ENCODE data around the gene ALG5. TPM values are rescaled to one million over a fixed set of nuclear protein-coding genes. Genes with fewer than 3 reads are reported as not detected.
A peak's percentile ranks its signal among the peaks of the same experiment; 100 is the strongest.

Gene ALG5, protein sequence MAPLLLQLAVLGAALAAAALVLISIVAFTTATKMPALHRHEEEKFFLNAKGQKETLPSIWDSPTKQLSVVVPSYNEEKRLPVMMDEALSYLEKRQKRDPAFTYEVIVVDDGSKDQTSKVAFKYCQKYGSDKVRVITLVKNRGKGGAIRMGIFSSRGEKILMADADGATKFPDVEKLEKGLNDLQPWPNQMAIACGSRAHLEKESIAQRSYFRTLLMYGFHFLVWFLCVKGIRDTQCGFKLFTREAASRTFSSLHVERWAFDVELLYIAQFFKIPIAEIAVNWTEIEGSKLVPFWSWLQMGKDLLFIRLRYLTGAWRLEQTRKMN
- total RNA-seq (2021): 23.3 and 27.0 TPM in 2 replicates
- long read RNA-seq, transcript ALG5-201 (10 exons, 1,154 nt): major isoform, 117 of 138 reads
- long read RNA-seq, partial matches to known transcripts: 4 of 138 reads
- long read RNA-seq, other reads (novel, unspliced or antisense): 17 of 138 reads

DNA sequence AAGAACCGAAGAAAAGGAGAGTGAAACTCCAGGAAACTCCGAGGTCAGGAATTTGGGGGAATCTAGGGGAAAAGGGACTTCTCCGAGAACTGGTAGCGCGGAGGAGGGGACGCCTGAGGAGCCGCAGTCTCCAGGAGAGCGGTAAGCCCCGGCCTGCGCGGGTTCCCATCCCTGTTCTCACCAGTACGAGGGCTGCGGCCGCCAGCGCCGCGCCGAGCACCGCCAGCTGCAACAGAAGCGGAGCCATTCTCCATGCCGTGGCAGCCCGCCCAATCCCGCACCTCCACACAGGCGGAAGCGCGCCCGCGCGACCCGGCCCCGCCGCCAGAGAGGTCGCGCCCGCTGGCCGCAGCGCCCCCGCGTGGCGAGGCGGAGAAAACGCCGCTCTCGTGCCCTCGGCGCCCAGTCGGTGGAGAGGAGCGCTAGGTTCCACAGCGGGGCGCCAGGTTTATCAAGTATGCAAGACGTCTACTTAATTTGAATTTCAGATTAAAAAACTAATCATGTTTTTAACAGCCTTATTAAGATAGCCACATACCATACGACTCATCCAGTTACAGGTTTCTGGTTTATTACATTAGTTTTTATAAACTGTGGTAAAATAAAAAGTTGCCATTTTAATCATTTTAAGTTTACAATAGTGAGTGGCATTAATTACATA, at the start of gene ALG5:
ALG5 (minus strand) TSS at position 287 of the 661 bp plus-strand sequence; CDS start at position 247, 40 bp downstream.
- Histone ChIP-seq H2BK120ac (ENCODE audit: low read depth, low read length, poor library complexity, severe bottlenecking) (no peak within 1 kb of the TSS), H3K79me2 (ENCODE audit: insufficient read depth, low read length) (peaks cover 9% of the 10 kb centered on the region; the same call in 1 of the 2 replicates), H2BK12ac (ENCODE audit: insufficient read length, low read depth, low read length) (no peak within 1 kb of the TSS), H2BK5ac (ENCODE audit: insufficient read length, low read length) (no peak within 1 kb of the TSS), H3K23ac (ENCODE audit: insufficient read length, low read depth, low read length) (no peak within 1 kb of the TSS), H3K4me1 (ENCODE audit: insufficient read depth, low read length) (no peaks in the 10 kb centered on the region), H3K79me1 (ENCODE audit: insufficient read depth, low read depth, low read length, poor library complexity, severe bottlenecking) (peaks cover 3% of the 10 kb centered on the region), H3K9ac (ENCODE audit: extremely low read depth, insufficient read length, low read length) (peak within 1 kb of the TSS; percentile 96), H4K20me1 (ENCODE audit: control insufficient read depth, insufficient read depth, insufficient read length) (no peaks in the 10 kb centered on the region), H3K27me3 (ENCODE audit: insufficient read depth, low read length) (no peaks in the 10 kb centered on the region), H2BK20ac (ENCODE audit: low read depth, low read length, poor library complexity, severe bottlenecking) (no peak within 1 kb of the TSS), H3K23me2 (ENCODE audit: insufficient read length, low read depth, low read length, poor library complexity, severe bottlenecking) (peaks cover 3% of the 10 kb centered on the region), H2AFZ (ENCODE audit: low read length) (no peak within 1 kb of the TSS), H3K4me2 (ENCODE audit: insufficient read depth, insufficient read length, low read length) (peak within 1 kb of the TSS; percentile 97), H3K9me3 (ENCODE audit: control insufficient read depth, low read depth, low read length) (no peaks in the 10 kb centered on the region), H3T11ph (ENCODE audit: low read length) (peak within 1 kb of the TSS; percentile 56), H3K14ac (ENCODE audit: insufficient read depth, low read length) (peak within 1 kb of the TSS; percentile 92), H2AK5ac (ENCODE audit: insufficient read length, low read length) (no peak within 1 kb of the TSS), H3K27ac (ENCODE audit: insufficient read length, low read depth, low read length) (peak within 1 kb of the TSS; percentile 93), H2BK15ac (ENCODE audit: low read depth, low read length) (no peak within 1 kb of the TSS), H3K56ac (ENCODE audit: insufficient read length, low read depth, low read length) (peak within 1 kb of the TSS; percentile 19), H3K4ac (ENCODE audit: low read depth, low read length) (no peak within 1 kb of the TSS), H4K5ac (ENCODE audit: insufficient read length, low read depth, low read length) (peak within 1 kb of the TSS; percentile 89), H4K91ac (ENCODE audit: insufficient read length, low read depth, low read length) (no peak within 1 kb of the TSS), H3K18ac (ENCODE audit: insufficient read length, low read depth, low read length) (peak within 1 kb of the TSS; percentile 91), H4K8ac (replicated peaks; ENCODE audit: insufficient read length, low read depth, low read length) (no peak within 1 kb of the TSS)
- Mint-ChIP-seq H3K27ac (peak within 1 kb of the TSS; percentile 100), H3K4me1 (peaks cover 10 to 21% of the 10 kb centered on the region in 2 experiments), H3K27me3 (ENCODE audit: low read depth) (no peaks in the 10 kb centered on the region; the same call in 1 of the 2 replicates), H3K36me3 (ENCODE audit: insufficient read depth in 1 of 3, low read depth in 3 of 3) (peaks cover 9 to 26% (median 25%) of the 10 kb centered on the region in 3 experiments; a peak in 6 of 7 replicates), H3K4me3 (peak within 1 kb of the TSS; percentile 100), H3K9me3 (no peaks in the 10 kb centered on the region; a peak in 1 of 5 replicates)
- TF ChIP-seq, protein P1, sequence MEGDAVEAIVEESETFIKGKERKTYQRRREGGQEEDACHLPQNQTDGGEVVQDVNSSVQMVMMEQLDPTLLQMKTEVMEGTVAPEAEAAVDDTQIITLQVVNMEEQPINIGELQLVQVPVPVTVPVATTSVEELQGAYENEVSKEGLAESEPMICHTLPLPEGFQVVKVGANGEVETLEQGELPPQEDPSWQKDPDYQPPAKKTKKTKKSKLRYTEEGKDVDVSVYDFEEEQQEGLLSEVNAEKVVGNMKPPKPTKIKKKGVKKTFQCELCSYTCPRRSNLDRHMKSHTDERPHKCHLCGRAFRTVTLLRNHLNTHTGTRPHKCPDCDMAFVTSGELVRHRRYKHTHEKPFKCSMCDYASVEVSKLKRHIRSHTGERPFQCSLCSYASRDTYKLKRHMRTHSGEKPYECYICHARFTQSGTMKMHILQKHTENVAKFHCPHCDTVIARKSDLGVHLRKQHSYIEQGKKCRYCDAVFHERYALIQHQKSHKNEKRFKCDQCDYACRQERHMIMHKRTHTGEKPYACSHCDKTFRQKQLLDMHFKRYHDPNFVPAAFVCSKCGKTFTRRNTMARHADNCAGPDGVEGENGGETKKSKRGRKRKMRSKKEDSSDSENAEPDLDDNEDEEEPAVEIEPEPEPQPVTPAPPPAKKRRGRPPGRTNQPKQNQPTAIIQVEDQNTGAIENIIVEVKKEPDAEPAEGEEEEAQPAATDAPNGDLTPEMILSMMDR (conservative IDR thresholded peaks at IDR 0.05): peak; percentile 98
- WGBS (ENCODE audit: extremely low coverage, insufficient read length, low lambda C conversion rate): no CpG with 5 or more reads among the region's 52 CpGs
- DNase-seq: peak; percentile 92
